B cell (primary cell): Measurements from ENCODE around the gene MTCL1. TPM values are rescaled to one million over a fixed set of nuclear protein-coding genes. Genes with fewer than 3 reads are reported as not detected.

ENCODE experiments used
- ATAC-seq: fragments of 200-7000 bp; cut with Tn5 transposase; one replicate; pipeline ENCODE4 v1.10.0; 2021; ENCODE audit warnings: low read depth, mild to moderate bottlenecking, moderate number of reproducible peaks, moderate library complexity
- CTCF ChIA-PET: fragments of 350-600 bp; sonication (Branson Sonifier 250); formaldehyde crosslinking; loops from one replicate; lab custom pipeline; 2021; ENCODE audit warnings: antibody characterized with exemption, inconsistent platforms; lab: Charles Lee
- POLR2A ChIA-PET: fragments of 350-600 bp; sonication (Branson Sonifier 250); formaldehyde crosslinking; loops from one replicate; lab custom pipeline; 2021; ENCODE audit warnings: antibody characterized with exemption; lab: Charles Lee
- DNase-seq: peaks from one replicate; pipeline ENCODE4 v3.0.0; 2013
- H2AFZ ChIP-seq: 2 replicates; pipeline ENCODE4 v1.6.1; 2012; ENCODE audit warnings: mild to moderate bottlenecking, low read depth, low read length; ENCODE audit not compliant: insufficient read depth, poor library complexity, severe bottlenecking
- H3K27ac ChIP-seq, 2 donors: 1 replicate in 1 of 2; 2 replicates in 1 of 2; pipeline ENCODE4 v1.5.1; 2012 to 2013; ENCODE audit warnings: low read length in 2 of 2, mild to moderate bottlenecking in 2 of 2, moderate library complexity in 1 of 2
- H3K27me3 ChIP-seq, 4 experiments: fragments of 200-600 bp in 1 of 4; sonication (generic) in 1 of 4; replicated peaks in 1 of 4; 1 replicate in 2 of 4; 2 replicates in 2 of 4; pipeline versions ENCODE4 v1.6.1 to v1.7.0; 2013 to 2016; ENCODE audit warnings: low read length in 3 of 4, mild to moderate bottlenecking in 2 of 4, mixed read lengths in 1 of 4, moderate library complexity in 1 of 4; ENCODE audit not compliant: insufficient read depth in 4 of 4, control insufficient read depth in 3 of 4; ENCODE audit errors: control extremely low read depth in 1 of 4
- H3K36me3 ChIP-seq, 2 experiments: replicated peaks in 1 of 2; 1 replicate in 1 of 2; 2 replicates in 1 of 2; pipeline versions ENCODE4 v1.6.1 to v1.7.1; 2013; ENCODE audit warnings: low read length in 1 of 2; ENCODE audit not compliant: insufficient read depth in 2 of 2, control insufficient read depth in 1 of 2; ENCODE audit errors: control extremely low read depth in 1 of 2, extremely low read depth in 1 of 2
- H3K4me1 ChIP-seq, 2 donors: fragments of 200-600 bp in 1 of 2; sonication (generic) in 1 of 2; 1 replicate in 1 of 2; 2 replicates in 1 of 2; pipeline versions ENCODE4 v1.5.1 to v1.6.1; 2013 to 2017; ENCODE audit warnings: low read length in 2 of 2; ENCODE audit not compliant: control insufficient read depth in 2 of 2, insufficient read depth in 2 of 2
- H3K4me2 ChIP-seq: replicated peaks from 2 replicates; pipeline ENCODE3; 2012; ENCODE audit warnings: mild to moderate bottlenecking, low read depth, low read length; ENCODE audit not compliant: poor library complexity, severe bottlenecking
- H3K4me3 ChIP-seq, 5 experiments: fragments of 200-600 bp in 1 of 5; sonication (generic) in 1 of 5; 1 replicate in 3 of 5; 2 replicates in 2 of 5; pipeline versions ENCODE4 v1.5.1 to v1.7.0; 2011 to 2016; ENCODE audit warnings: low read length in 4 of 5, mild to moderate bottlenecking in 4 of 5, low read depth in 2 of 5, control low read depth in 1 of 5, moderate library complexity in 1 of 5; ENCODE audit not compliant: insufficient read depth in 1 of 5; ENCODE audit errors: control extremely low read depth in 1 of 5, extremely low read depth in 1 of 5
- H3K79me2 ChIP-seq: fragments of 200-600 bp; sonication (generic); one replicate; pipeline ENCODE4 v1.6.0; 2016; ENCODE audit warnings: low read length; ENCODE audit not compliant: control insufficient read depth, insufficient read depth
- H3K9ac ChIP-seq: fragments of 200-600 bp; sonication (generic); 2 replicates; pipeline ENCODE4 v1.6.1; 2017; ENCODE audit warnings: mild to moderate bottlenecking, low read length, moderate library complexity
- H3K9me3 ChIP-seq, 3 donors: one replicate each; pipeline versions ENCODE4 v1.6.1 to v1.7.1; 2013; ENCODE audit warnings: low read length in 2 of 3; ENCODE audit not compliant: control insufficient read depth in 2 of 3, insufficient read depth in 1 of 3; ENCODE audit errors: control extremely low read depth in 1 of 3
- H4K20me1 ChIP-seq: 2 replicates; pipeline ENCODE4 v1.6.0; 2012; ENCODE audit warnings: mild to moderate bottlenecking, low read length; ENCODE audit not compliant: insufficient read depth, control insufficient read depth, poor library complexity, severe bottlenecking
- H3K27ac Mint-ChIP-seq: one replicate; pipeline ENCODE4 v1.8.0; 2021; ENCODE audit warnings: mixed read lengths
- H3K27me3 Mint-ChIP-seq: one replicate; pipeline ENCODE4 v1.8.0; 2021; ENCODE audit warnings: mixed read lengths
- H3K4me1 Mint-ChIP-seq: one replicate; pipeline ENCODE4 v1.8.0; 2021; ENCODE audit warnings: mixed read lengths
- H3K4me3 Mint-ChIP-seq: one replicate; pipeline ENCODE4 v1.8.0; 2021; ENCODE audit warnings: mixed read lengths
- H3K9me3 Mint-ChIP-seq: one replicate; pipeline ENCODE4 v1.8.0; 2022; ENCODE audit warnings: mixed read lengths; ENCODE audit not compliant: insufficient read depth
- CTCF ChIP-seq: fragments of 200-600 bp; IDR thresholded peaks from one replicate; pipeline ENCODE4 v1.8.0; 2022; ENCODE audit warnings: antibody characterized with exemption, mild to moderate bottlenecking
- EZH2 ChIP-seq: IDR thresholded peaks from 2 replicates; pipeline ENCODE4 v1.6.1; 2012; ENCODE audit warnings: borderline replicate concordance, low read depth, mild to moderate bottlenecking, moderate library complexity, low read length; ENCODE audit not compliant: insufficient read depth, poor library complexity, severe bottlenecking
- WGBS: methylation state at CpG from one replicate; pipeline ENCODE4 v1.1.5; 2013; ENCODE audit warnings: missing lambda C conversion rate; ENCODE audit not compliant: insufficient coverage; 5-methylcytosine and 5-hydroxymethylcytosine counted together
- intact Hi-C: fragments of 100-400 bp; cut with micrococcal nuclease; formaldehyde crosslinking; loops from one replicate; pipeline ENCODE4 v1.10.0; 2022
- polyA plus RNA-seq: library from polyadenylated mRNA; depleted of rRNA; stranded (reverse); fragments of >200 nt; gene quantifications from 2 replicates; pipeline ENCODE4 v1.2.3, GENCODE V29; 2012
- total RNA-seq, 2 donors: library from RNA; stranded (reverse); fragments of 120-200 nt in 1 of 2; gene quantifications; 1 replicate in 1 of 2; 2 replicates in 1 of 2; pipeline versions ENCODE4 v1.2.3 to v1.2.4, GENCODE V29; 2013 to 2022

Gene MTCL1
- total and polyA plus RNA-seq, 2 donors (not counting 1 experiment from before 2014, with no cell fraction given), result 2.7 to 5.8 TPM

GRCh38 chr18:8765783-8766463, 60.6 kb downstream of the MTCL1 start:
- Histone ChIP-seq H3K9me3 (peaks cover 0 to 10% (median 6%) of the 10 kb centered on the region in 3 donors), H3K79me2 (no peaks in the 10 kb centered on the region), H3K27me3 (no peaks in the 10 kb centered on the region), H3K4me2 (no peak overlapping the region), H3K9ac (no peak overlapping the region), H3K4me3 (no peak overlapping the region), H3K27ac (no peak overlapping the region), H4K20me1 (no peaks in the 10 kb centered on the region), H3K4me1 (no peaks in the 10 kb centered on the region), H2AFZ (no peak overlapping the region), H3K36me3 (peaks cover 0 to 4% of the 10 kb centered on the region in 2 experiments)
- DNase-seq (no peak), ATAC-seq (no peak)
- intact Hi-C loops, result no loop called here
- Mint-ChIP-seq H3K4me1 (peaks cover 2% of the 10 kb centered on the region), H3K27ac (no peak overlapping the region), H3K4me3 (no peak overlapping the region), H3K9me3 (peaks cover 2% of the 10 kb centered on the region), H3K27me3 (no peaks in the 10 kb centered on the region)
- CTCF ChIA-PET, result interaction anchor here (1.0 to 1.7 kb wide), 3 partner anchors 21 to 218 kb away, joined by 3 to 6 read pairs (median 3); no protein-coding TSS in a partner anchor
- TF ChIP-seq CTCF, result no peak
- TF ChIP-seq EZH2, result no peak
- WGBS, result 92% methylated on average over 10 of the region's 11 CpGs
- POLR2A ChIA-PET, result no interaction called here

GRCh38 chr18:8766559-8767293, 61.4 kb downstream of the MTCL1 start:
- H4K20me1 ChIP-seq, result no peaks in the 10 kb centered on the region

More at GRCh38 chr18:8766559-8767293, 61.4 kb downstream of the MTCL1 start:
- H3K4me1 Mint-ChIP-seq, result peaks cover 2% of the 10 kb centered on the region
- ChIA-PET CTCF (interaction anchor here (1.0 to 1.7 kb wide), 2 partner anchors 70 to 217 kb away, joined by 3 to 6 read pairs; no protein-coding TSS in a partner anchor), POLR2A (no interaction called here)
- no peak overlapping the region for H3K27ac ChIP-seq
- no peak overlapping the region for H3K4me3 Mint-ChIP-seq
- H3K4me2 ChIP-seq, result no peak overlapping the region
- no peaks in the 10 kb centered on the region for H3K4me1 ChIP-seq
- no peak for ATAC-seq
- H2AFZ ChIP-seq, result no peak overlapping the region
- H3K27me3 ChIP-seq, result no peaks in the 10 kb centered on the region
- H3K9me3 ChIP-seq, result peaks cover 0 to 6% (median 4%) of the 10 kb centered on the region in 3 donors
- H3K9ac ChIP-seq, result no peak overlapping the region
- peaks cover 0 to 4% of the 10 kb centered on the region in 2 experiments for H3K36me3 ChIP-seq
- no peaks in the 10 kb centered on the region for H3K27me3 Mint-ChIP-seq
- no peaks in the 10 kb centered on the region for H3K9me3 Mint-ChIP-seq
- no peaks in the 10 kb centered on the region for H3K79me2 ChIP-seq
- no peak overlapping the region for H3K27ac Mint-ChIP-seq
- 100% methylated on average over 1 of the region's 2 CpGs for WGBS
- intact Hi-C loops, result no loop called here
- TF ChIP-seq CTCF, result no peak
- TF ChIP-seq EZH2, result no peak
- no peak for DNase-seq
- no peak overlapping the region for H3K4me3 ChIP-seq
